Mesenteric fat pad (tissue), 1 donor: ENCODE measurements around the gene SLC48A1. TPM values are rescaled to one million over a fixed set of nuclear protein-coding genes. Genes with fewer than 3 reads are reported as not detected.

Experiments
- DNase-seq: peaks from one replicate; pipeline ENCODE4 v3.0.0-alpha.2; 2020; ENCODE audit warnings: low spot score
- long read RNA-seq: library from polyadenylated mRNA; unstranded; transcript quantifications from one replicate; pipeline ENCODE4 v2.0.0, GENCODE V29; 2020
- total RNA-seq: library from RNA; stranded (reverse); fragmentation: NEBNext Ultra II Directional; extraction: Animal tissue kit (Norgen Biotek cat#: 25700); gene quantifications from one replicate; pipeline ENCODE4 v1.2.1, GENCODE V29; 2021
- donor health status: DM: yes; HTN: yes; CAD: no.

SLC48A1 gene
- 40.3 TPM for total RNA-seq
- long read RNA-seq, transcript SLC48A1-201 (3 exons, 3,010 nt), result major isoform, 136 of 187 reads
- long read RNA-seq, partial matches to known transcripts, result 4 of 187 reads
- long read RNA-seq, other reads (novel, unspliced or antisense), result 40 of 187 reads

- peak; percentile 92 for DNase-seq
Measured at GRCh38 chr12:47773062-47773857, at the start of gene SLC48A1. SLC48A1 (plus strand) TSS chr12:47773238; CDS start chr12:47773305, 67 bp downstream.

GRCh38 chr12:47725091-47725772 lies 47.8 kb upstream of the SLC48A1 start, which contains the start of gene ENDOU:
ENDOU (minus strand) TSS chr12:47725490; CDS start chr12:47725413, 77 bp downstream.
- DNase-seq, result no peak

DNA sequence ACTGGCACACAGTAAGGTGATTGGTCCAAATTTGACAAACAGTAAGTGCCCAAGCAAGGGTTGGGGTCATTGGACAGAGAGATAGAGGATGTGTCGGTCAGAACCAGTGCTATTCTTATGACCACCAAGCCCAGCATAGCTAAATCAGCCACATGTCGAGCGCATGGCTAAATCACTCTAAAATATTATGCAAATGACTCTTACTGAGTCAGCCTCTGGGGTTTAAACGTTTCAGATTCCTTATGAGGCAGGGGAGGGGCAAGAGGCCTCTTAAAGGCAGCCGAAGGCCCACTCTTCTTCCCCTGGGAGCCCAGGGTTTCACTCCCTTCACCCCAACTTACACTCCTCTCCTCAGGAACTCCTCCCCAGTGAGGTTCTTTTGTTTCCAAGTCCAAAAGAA lies 47.1 kb upstream of the SLC48A1 start:
- no peak for DNase-seq

GRCh38 chr12:47729233-47729632 lies 43.8 kb upstream of the SLC48A1 start:
- no peak for DNase-seq

- DNase-seq, result no peak
Measured at GRCh38 chr12:47730341-47730744, 42.7 kb upstream of the SLC48A1 start.

DNA sequence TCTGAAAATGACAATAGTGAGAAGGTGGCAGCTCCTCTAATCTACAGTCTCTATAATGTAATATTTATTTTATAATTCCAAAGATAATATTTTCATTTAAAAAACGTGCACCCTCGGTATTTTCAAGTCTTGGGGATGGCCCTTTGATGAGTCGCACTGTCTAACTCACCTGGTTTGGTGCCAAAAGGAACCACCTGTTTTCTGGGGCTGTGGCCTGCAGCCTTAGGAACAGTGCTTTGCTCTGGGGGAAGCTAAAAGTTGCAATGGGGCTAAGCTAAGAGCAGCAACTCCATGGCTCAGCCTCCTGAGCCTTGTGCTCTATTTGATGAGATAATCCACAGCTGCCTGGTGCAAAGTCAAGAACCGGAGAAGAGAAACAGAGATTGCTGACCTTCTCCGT lies 41.3 kb upstream of the SLC48A1 start:
- DNase-seq, result no peak

- no peak for DNase-seq
Measured at GRCh38 chr12:47732504-47732903, 40.5 kb upstream of the SLC48A1 start.

DNA sequence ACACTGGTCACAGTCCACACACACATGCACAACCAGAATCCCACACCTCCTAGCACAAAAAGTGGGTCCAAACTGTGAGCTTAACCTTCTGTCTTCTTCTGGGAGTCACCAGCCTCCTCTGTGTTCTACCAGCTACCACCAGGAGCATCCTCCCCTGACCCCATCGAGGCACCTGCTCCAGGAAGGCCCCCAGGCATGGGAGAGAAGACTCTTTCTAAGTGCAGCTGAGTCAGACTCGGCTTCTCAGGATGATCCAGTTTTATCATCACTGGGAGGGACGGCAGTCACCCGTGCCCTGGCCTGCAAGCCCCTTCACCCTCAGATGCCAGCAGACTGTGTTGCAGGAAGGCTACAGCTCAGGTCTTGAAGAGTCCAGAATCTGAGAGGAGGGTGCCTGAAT lies 39.9 kb upstream of the SLC48A1 start:
- no peak for DNase-seq

- no peak for DNase-seq
Measured at GRCh38 chr12:47734725-47735480, 38.1 kb upstream of the SLC48A1 start.

- no peak for DNase-seq
Measured at GRCh38 chr12:47735649-47736048, 37.4 kb upstream of the SLC48A1 start.

GRCh38 chr12:47736216-47736615 lies 36.8 kb upstream of the SLC48A1 start:
- no peak for DNase-seq

GRCh38 chr12:47736877-47737676 lies 36.0 kb upstream of the SLC48A1 start:
- DNase-seq, result no peak

- no peak for DNase-seq
Measured at GRCh38 chr12:47737936-47738594, 35.0 kb upstream of the SLC48A1 start.

DNA sequence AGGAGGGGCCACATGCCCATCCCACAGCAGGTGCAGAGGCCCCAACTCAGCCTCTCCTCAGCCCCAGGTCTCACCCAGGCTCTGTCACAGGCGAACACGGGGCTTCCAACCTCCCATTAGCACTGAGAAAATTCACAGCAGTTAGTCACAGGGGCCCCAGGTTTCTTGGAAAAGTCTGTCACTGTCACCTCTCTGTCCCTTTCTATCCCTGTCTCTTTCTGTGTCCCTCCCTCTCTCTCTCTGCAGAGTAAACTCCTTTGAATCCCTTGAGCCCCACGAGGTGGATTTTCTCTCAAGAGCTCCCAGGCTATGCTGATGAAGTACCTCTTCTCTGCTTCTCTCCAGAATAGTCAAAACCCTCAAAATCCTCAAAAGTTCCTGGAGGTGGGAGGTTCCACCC lies 33.7 kb upstream of the SLC48A1 start:
- DNase-seq, result no peak

- DNase-seq, result no peak
Measured at GRCh38 chr12:47739979-47740378, 33.1 kb upstream of the SLC48A1 start.

DNA sequence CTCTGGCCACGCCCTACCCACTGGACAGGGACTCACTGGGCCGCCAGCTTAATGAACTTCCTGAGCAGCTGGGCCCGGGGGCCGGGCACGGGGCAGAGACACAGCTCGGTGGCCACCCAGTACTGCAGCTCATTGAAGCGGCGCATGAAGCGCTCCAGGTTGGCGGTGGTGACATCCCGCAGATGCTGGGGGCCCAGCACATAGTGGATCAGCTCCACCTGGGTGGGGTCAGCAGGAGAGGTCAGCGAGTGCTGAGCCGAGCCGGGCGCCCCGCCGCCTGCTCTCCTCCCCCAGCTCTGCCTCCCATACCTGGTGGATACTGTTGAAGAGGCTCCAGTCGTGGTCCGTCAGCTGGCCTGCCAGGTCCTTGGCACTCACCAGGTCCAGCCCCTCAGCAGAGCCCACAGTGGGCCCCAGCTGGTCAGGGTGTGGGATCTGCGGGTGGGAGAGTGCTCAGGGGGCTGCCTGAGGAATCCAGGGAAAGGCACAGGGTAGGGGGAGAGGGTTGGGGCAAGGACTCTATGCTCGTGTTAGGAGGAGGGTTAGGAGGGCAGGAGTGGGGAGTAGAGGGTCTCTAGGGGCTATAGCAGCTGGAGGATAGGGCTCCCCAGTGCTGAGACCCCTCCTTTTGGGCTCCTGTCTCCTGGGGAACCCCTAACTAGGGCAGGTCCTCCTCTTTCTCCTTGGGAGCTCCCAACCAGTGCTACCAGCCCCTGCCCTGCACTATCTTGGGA lies 32.3 kb upstream of the SLC48A1 start:
- DNase-seq, result no peak

- no peak for DNase-seq
Measured at GRCh38 chr12:47741340-47741703, 31.7 kb upstream of the SLC48A1 start.

DNA sequence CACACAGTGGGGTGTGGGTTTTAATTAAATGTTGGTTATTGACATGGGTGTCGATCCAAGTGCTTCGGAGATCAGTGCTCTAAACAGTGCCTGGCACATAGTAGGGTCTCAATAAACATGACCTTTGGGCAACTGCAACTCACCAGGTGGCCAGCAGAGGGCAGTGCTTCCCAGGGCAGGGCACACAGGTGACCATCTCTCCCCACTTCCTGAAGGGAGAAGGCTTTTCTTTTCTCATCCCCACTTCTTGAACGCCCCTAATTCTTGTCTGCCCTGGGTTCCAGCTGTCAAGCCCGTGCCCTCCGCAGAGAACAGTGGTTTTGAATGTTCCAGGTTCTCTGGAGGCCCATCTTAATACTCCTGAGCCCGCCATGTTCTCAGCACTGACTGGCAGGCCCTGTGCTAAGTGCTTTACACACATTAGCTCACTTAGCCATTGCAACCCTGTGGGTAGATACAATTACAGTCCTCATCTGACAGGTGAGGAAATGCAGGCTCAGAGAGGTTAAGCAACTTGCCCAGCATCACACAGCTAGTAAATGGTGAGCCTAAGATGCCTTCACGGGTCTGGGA lies 30.7 kb upstream of the SLC48A1 start:
- DNase-seq, result no peak

DNA sequence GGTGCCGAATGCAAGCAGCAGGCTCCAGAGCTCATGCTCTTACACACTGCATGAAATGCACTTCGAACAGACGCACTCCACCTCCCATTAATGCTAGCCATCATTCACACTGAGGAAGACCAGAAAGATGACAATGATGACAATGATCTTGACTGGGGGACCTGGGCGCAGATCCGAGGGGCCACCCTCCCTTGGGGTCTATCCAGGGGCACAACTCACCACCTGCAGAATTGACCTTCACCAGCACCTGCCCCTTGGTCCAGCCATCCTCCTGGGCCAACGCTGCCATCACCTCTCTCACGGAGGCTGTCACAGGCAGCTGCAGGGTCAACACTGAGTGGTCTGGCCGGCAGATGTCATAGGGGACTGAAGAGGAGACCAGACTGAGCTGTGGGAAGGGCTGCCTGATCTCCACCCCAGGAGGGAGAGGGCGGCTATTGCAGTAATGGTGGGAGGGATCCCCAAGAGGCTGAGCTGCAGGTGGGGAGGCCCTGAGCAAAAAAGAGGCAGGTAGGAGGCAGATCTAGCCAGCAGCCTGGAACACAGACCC lies 29.7 kb upstream of the SLC48A1 start:
- no peak for DNase-seq
